ENCODE results near the gene GRIK4.

DNA sequence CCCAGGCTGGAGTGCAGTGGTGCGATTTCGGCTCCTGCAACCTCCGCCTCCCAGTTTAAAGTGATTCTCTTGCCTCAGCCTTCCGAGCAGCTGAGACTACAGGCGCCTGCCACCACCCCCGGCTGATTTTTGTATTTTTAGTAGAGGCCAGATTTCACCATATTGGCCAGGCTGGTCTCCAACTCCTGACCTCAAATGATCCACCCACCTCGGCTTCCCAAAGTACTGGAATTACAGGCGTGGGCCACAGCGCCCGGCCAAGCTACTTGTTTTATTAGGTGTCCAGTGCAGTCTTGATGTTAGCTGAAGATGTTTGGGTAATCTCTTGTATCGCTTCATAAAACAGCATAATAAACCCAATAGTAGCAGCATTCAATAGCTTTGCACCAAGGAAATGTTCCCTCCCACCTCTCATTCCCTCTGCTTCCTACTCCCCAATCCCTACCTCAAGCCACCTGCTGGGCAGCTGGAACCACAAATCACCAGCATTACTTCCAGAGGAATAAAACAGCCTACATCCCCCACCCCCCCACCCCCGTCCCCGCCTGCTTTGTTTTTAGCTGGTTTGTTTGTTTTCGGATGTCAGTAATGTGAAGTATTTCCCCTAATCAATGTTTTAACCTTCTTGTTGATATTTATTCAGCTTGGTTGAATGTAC is 11.0 kb upstream of the GRIK4 start:
- no peak for TF ChIP-seq POLR2A (IDR thresholded peaks at IDR 0.05)
- TF ChIP-seq, protein P1, sequence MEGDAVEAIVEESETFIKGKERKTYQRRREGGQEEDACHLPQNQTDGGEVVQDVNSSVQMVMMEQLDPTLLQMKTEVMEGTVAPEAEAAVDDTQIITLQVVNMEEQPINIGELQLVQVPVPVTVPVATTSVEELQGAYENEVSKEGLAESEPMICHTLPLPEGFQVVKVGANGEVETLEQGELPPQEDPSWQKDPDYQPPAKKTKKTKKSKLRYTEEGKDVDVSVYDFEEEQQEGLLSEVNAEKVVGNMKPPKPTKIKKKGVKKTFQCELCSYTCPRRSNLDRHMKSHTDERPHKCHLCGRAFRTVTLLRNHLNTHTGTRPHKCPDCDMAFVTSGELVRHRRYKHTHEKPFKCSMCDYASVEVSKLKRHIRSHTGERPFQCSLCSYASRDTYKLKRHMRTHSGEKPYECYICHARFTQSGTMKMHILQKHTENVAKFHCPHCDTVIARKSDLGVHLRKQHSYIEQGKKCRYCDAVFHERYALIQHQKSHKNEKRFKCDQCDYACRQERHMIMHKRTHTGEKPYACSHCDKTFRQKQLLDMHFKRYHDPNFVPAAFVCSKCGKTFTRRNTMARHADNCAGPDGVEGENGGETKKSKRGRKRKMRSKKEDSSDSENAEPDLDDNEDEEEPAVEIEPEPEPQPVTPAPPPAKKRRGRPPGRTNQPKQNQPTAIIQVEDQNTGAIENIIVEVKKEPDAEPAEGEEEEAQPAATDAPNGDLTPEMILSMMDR (IDR thresholded peaks at IDR 0.05), result no peak
